ENCODE measurements around the gene SORCS3. TPM values are rescaled to one million over a fixed set of nuclear protein-coding genes. Genes with fewer than 3 reads are reported as not detected.

Gene SORCS3
- total and polyA plus RNA-seq, 2 of the 4 experiments (the other 2 are of a cell fraction), result not detected

- intact Hi-C loops (cut with micrococcal nuclease), result no loop called here
- Histone ChIP-seq H3K27ac (ENCODE audit: insufficient read depth, low read length) (no peak overlapping the region), H4K8ac (ENCODE audit: low read depth in 2 of 2, low read length in 2 of 2) (no peak overlapping the region), H3K14ac (replicated peaks; ENCODE audit: low read depth, low read length) (no peak overlapping the region), H2BK5ac (ENCODE audit: low read depth, low read length, poor library complexity, severe bottlenecking) (no peak overlapping the region), H3K79me1 (ENCODE audit: low read depth in 1 of 2, low read length in 2 of 2) (no peaks in the 10 kb centered on the region), H2AFZ (replicated peaks; ENCODE audit: low read length, poor library complexity) (no peak overlapping the region), H2BK15ac (ENCODE audit: low read depth, low read length) (no peak overlapping the region), H3K23ac (ENCODE audit: low read depth, low read length) (no peak overlapping the region), H3K4ac (ENCODE audit: low read depth, low read length) (no peak overlapping the region), H3K4me2 (ENCODE audit: low read depth, low read length) (no peak overlapping the region), H2BK20ac (ENCODE audit: low read depth, low read length) (no peak overlapping the region), H2BK120ac (ENCODE audit: low read depth, low read length) (no peak overlapping the region), H3K9ac (ENCODE audit: low read depth, low read length) (no peak overlapping the region), H3K9me1 (ENCODE audit: insufficient read depth, low read length) (no peaks in the 10 kb centered on the region), H3K27me3 (ENCODE audit: control insufficient read depth, insufficient read depth, low read length) (no peaks in the 10 kb centered on the region), H3K56ac (ENCODE audit: extremely low read depth, insufficient read depth, low read length) (no peak overlapping the region), H4K20me1 (ENCODE audit: insufficient read depth, low read length) (no peaks in the 10 kb centered on the region), H3K9me3 (ENCODE audit: control insufficient read depth, insufficient read depth, low read length) (peaks cover 20% of the 10 kb centered on the region), H3K18ac (ENCODE audit: low read depth, low read length) (no peak overlapping the region), H2AK5ac (ENCODE audit: low read depth, low read length) (no peak overlapping the region), H3K4me1 (ENCODE audit: control insufficient read depth, insufficient read depth, low read length) (no peaks in the 10 kb centered on the region), H4K5ac (ENCODE audit: low read depth, low read length) (no peak overlapping the region), H3K36me3 (ENCODE audit: control insufficient read depth, insufficient read depth, low read length) (no peaks in the 10 kb centered on the region), H3K4me3 (ENCODE audit: insufficient read depth, low read depth, low read length) (no peak overlapping the region), H2AK9ac (replicated peaks; ENCODE audit: low read depth, low read length, poor library complexity) (no peak overlapping the region), H4K91ac (ENCODE audit: insufficient read depth, low read depth, low read length) (no peak overlapping the region)
- no CpG with 5 or more reads among the region's 2 CpGs for WGBS, 2 experiments (ENCODE audit: extremely low coverage in 2 of 2, insufficient read length in 1 of 2)
- ATAC-seq (ENCODE audit: low read depth) (no peak), DNase-seq (no peak)
- ChIA-PET CTCF (no interaction called here), POLR2A (ENCODE audit: unreplicated experiment) (no interaction called here)
- no TSS peak for BruUV-seq (replicated peaks)
- dilution Hi-C loops (cut with HindIII; ENCODE audit: low sequenced_read_pairs, unreplicated experiment), result no loop called here
- in situ Hi-C loops (cut with MboI; ENCODE audit: low sequenced_read_pairs), result no loop called here
- no peak for TF ChIP-seq CHD1 (IDR thresholded peaks at IDR 0.05; ENCODE audit: low read depth, low read length)
- TF ChIP-seq RFX5 (IDR thresholded peaks at IDR 0.05; ENCODE audit: low read depth, low read length), result no peak
- TF ChIP-seq POLR2A (IDR thresholded peaks at IDR 0.05; ENCODE audit: low read depth, low read length), result no peak
- TF ChIP-seq USF2 (IDR thresholded peaks at IDR 0.05; ENCODE audit: low read depth, low read length), result no peak
- no peak for TF ChIP-seq NFE2L2 (IDR thresholded peaks at IDR 0.05; ENCODE audit: low read depth, low read length)
- TF ChIP-seq CTCF (conservative IDR thresholded peaks at IDR 0.05; ENCODE audit: low read depth, low read length), result no peak
- TF ChIP-seq FOS (IDR thresholded peaks at IDR 0.05; ENCODE audit: low read depth, low read length), result no peak
- TF ChIP-seq MAFK (IDR thresholded peaks at IDR 0.05; ENCODE audit: low read depth, low read length), result no peak
- TF ChIP-seq, protein P1, sequence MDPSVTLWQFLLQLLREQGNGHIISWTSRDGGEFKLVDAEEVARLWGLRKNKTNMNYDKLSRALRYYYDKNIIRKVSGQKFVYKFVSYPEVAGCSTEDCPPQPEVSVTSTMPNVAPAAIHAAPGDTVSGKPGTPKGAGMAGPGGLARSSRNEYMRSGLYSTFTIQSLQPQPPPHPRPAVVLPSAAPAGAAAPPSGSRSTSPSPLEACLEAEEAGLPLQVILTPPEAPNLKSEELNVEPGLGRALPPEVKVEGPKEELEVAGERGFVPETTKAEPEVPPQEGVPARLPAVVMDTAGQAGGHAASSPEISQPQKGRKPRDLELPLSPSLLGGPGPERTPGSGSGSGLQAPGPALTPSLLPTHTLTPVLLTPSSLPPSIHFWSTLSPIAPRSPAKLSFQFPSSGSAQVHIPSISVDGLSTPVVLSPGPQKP (IDR thresholded peaks at IDR 0.05; ENCODE audit: borderline replicate concordance, low read depth, low read length), result no peak
- no peak for TF ChIP-seq CEBPB (IDR thresholded peaks at IDR 0.05; ENCODE audit: low read depth, low read length)
- no peak for TF ChIP-seq MAZ (IDR thresholded peaks at IDR 0.05; ENCODE audit: borderline replicate concordance, low read depth, low read length)
Measured at GRCh38 chr10:104931612-104932134, 290.6 kb downstream of the SORCS3 start.

All from IMR-90 (cell line).